K562 (cell line): Measurements from ENCODE around the gene NKIRAS2. TPM values are rescaled to one million over a fixed set of nuclear protein-coding genes. Genes with fewer than 3 reads are reported as not detected.

Source experiments
- CREB1 ChIP-seq, 2 experiments: sonication (generic) in 1 of 2; formaldehyde crosslinking in 1 of 2; IDR thresholded peaks; 2 replicates each; pipeline versions ENCODE4 v1.6.1 to v1.8.0; 2012 to 2022; ENCODE audit warnings: inconsistent platforms in 1 of 2, mild to moderate bottlenecking in 1 of 2, missing genetic modification reagents in 1 of 2, moderate library complexity in 1 of 2
- E2F3 ChIP-seq: fragments of 250-450 bp; sonication (Bioruptor Pico); IDR thresholded peaks from 2 replicates; pipeline ENCODE4 v1.4.0; 2020; ENCODE audit warnings: mild to moderate bottlenecking
- HMGN3 ChIP-seq: IDR thresholded peaks from 2 replicates; pipeline ENCODE4 v1.6.1; 2011; ENCODE audit warnings: borderline replicate concordance, low read depth, mild to moderate bottlenecking, mixed read lengths, low read length; ENCODE audit not compliant: insufficient read length; ENCODE audit errors: extremely low read depth
- MED1 ChIP-seq: sonication (generic); formaldehyde crosslinking; IDR thresholded peaks from 2 replicates; pipeline ENCODE4 v1.8.1; 2023; ENCODE audit warnings: missing genetic modification reagents, borderline replicate concordance
- NEUROD1 ChIP-seq: fragments of 150-350 bp; IDR thresholded peaks from 2 replicates; pipeline ENCODE4 v1.6.1; 2014; ENCODE audit warnings: borderline replicate concordance, low read length, low read depth; ENCODE audit not compliant: partially characterized antibody
- TAF1 ChIP-seq: IDR thresholded peaks from 2 replicates; pipeline ENCODE4 v1.6.1; 2011; ENCODE audit warnings: mild to moderate bottlenecking, low read length, moderate library complexity; ENCODE audit not compliant: insufficient read depth, control insufficient read depth, severe bottlenecking; ENCODE audit errors: extremely low read depth
- TARDBP ChIP-seq: fragments of 450-650 bp; IDR thresholded peaks from 2 replicates; pipeline ENCODE4 v1.6.1; 2016
- TEAD2 ChIP-seq: fragments of 450-650 bp; IDR thresholded peaks from 2 replicates; pipeline ENCODE4 v1.6.1; 2016; ENCODE audit warnings: missing genetic modification characterization, control low read depth, missing compliant biosample characterization
- ZNF561 ChIP-seq: fragments of 450-650 bp; formaldehyde crosslinking; conservative IDR thresholded peaks from 2 replicates; pipeline ENCODE4 v1.4.0; 2020; ENCODE audit warnings: mild to moderate bottlenecking, moderate library complexity
- ZNF583 ChIP-seq: fragments of 250-450 bp; sonication (Bioruptor Pico); IDR thresholded peaks from 2 replicates; pipeline ENCODE4 v1.4.0; 2020
- ZNF75A ChIP-seq: fragments of 450-650 bp; formaldehyde crosslinking; IDR thresholded peaks from 2 replicates; pipeline ENCODE4 v1.4.0; 2020; ENCODE audit warnings: mild to moderate bottlenecking
- polyA plus RNA-seq, 8 experiments: library from polyadenylated mRNA; depleted of rRNA in 4 of 8; stranded (reverse) in 5 of 8; unstranded in 3 of 8; fragments of >200 nt; fragmentation: Nextera tagmentation in 2 of 8; fragmentation: Illumina TruSeq in 1 of 8; extraction: Ambion mirVana in 2 of 8; extraction: Trizol in 1 of 8; gene quantifications; 2 replicates each; pipeline versions ENCODE4 v1.2.1 to v1.2.3, GENCODE V29; 2011 to 2014; ENCODE audit warnings: inconsistent platforms in 1 of 8, missing spikeins in 1 of 8
- total RNA-seq, 7 experiments: library from RNA; depleted of rRNA in 6 of 7; stranded (reverse); fragments of >200 nt in 6 of 7; fragmentation: Illumina TruSeq in 2 of 7; extraction: Trizol in 2 of 7; gene quantifications; 2 replicates each; pipeline versions ENCODE4 v1.2.1 to v1.2.3, GENCODE V29; 2011 to 2021; ENCODE audit warnings: low replicate concordance in 1 of 7
- TF ChIP-seq, protein P1 (sequence below), 2 experiments: fragments of 450-650 bp in 1 of 2; sonication (generic) in 1 of 2; formaldehyde crosslinking in 1 of 2; IDR thresholded peaks; 2 replicates each; pipeline versions ENCODE4 v1.7.1 to v1.9.0; 2016 to 2022; ENCODE audit warnings: inconsistent platforms in 1 of 2, mild to moderate bottlenecking in 1 of 2, missing genetic modification reagents in 1 of 2
- TF ChIP-seq, protein P2 (sequence below): fragments of 450-650 bp; IDR thresholded peaks from 2 replicates; pipeline ENCODE4 v1.6.1; 2016
- TF ChIP-seq, protein P3 (sequence below): conservative IDR thresholded peaks from 2 replicates; pipeline ENCODE4 v1.6.1; 2011; ENCODE audit warnings: low read depth, mild to moderate bottlenecking, low read length; ENCODE audit not compliant: control insufficient read depth

Gene NKIRAS2
- total and polyA plus RNA-seq, 9 of the 15 experiments (the other 6 are each of a cell fraction or from before 2014, with no cell fraction given): 10.1 to 65.5 (median 29.8) TPM

DNA sequence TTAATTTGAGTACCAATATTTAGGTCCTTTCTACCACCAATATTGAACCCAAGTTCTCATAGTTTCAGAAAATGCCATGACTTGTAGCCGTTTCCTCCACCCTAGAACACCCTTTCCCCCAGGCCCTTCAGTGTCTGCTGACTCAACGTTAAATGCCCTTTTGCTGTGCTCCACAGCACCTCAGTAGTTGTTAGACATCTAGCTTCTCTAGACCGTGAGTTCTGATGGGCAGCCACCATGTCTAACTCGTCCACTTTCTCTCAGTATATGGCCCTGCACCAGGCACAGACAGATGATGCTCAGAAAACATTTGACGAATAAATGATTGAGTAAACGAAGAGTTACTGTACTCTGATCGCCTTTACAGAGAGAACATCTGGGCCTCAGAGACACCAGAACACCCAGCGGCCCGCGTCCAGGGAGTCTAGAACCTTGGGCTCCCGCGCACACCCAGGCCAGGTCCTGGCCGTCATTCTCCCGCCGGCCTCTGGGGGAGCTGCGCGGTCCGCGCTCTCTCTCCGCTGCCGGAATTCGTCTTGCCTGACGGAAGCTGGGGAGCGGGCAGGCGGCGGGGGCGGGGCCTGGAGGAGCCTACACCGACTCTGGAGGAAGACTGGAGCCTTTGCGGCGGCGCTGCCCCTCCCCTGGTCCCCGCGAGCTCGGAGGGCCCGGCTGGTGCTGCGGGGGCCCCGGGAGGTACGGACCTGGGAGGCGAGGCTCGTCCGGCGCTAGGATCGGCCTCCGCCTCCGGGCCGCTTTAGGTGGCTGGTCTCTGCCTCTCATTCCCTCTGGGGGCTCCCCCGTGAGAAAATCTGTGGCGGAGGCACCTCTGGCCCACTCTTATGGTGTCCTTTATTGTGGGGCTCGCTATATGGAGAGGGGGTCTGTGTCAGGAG is at the start of gene NKIRAS2 (continued):
- TF ChIP-seq, protein P1, sequence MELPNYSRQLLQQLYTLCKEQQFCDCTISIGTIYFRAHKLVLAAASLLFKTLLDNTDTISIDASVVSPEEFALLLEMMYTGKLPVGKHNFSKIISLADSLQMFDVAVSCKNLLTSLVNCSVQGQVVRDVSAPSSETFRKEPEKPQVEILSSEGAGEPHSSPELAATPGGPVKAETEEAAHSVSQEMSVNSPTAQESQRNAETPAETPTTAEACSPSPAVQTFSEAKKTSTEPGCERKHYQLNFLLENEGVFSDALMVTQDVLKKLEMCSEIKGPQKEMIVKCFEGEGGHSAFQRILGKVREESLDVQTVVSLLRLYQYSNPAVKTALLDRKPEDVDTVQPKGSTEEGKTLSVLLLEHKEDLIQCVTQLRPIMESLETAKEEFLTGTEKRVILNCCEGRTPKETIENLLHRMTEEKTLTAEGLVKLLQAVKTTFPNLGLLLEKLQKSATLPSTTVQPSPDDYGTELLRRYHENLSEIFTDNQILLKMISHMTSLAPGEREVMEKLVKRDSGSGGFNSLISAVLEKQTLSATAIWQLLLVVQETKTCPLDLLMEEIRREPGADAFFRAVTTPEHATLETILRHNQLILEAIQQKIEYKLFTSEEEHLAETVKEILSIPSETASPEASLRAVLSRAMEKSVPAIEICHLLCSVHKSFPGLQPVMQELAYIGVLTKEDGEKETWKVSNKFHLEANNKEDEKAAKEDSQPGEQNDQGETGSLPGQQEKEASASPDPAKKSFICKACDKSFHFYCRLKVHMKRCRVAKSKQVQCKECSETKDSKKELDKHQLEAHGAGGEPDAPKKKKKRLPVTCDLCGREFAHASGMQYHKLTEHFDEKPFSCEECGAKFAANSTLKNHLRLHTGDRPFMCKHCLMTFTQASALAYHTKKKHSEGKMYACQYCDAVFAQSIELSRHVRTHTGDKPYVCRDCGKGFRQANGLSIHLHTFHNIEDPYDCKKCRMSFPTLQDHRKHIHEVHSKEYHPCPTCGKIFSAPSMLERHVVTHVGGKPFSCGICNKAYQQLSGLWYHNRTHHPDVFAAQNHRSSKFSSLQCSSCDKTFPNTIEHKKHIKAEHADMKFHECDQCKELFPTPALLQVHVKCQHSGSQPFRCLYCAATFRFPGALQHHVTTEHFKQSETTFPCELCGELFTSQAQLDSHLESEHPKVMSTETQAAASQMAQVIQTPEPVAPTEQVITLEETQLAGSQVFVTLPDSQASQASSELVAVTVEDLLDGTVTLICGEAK (IDR thresholded peaks at IDR 0.05): peak; percentile 94
- TF ChIP-seq, protein P1 (CRISPR knock-in tag; IDR thresholded peaks at IDR 0.05): no peak
- TF ChIP-seq TAF1 (peak; percentile 83), MED1 (CRISPR knock-in tag) (no peak), ZNF561 (CRISPR knock-in tag) (no peak), HMGN3 (peak; percentile 94), E2F3 (0 out of 2 replicates have a peak, but pooled peaks have one; percentile 8), NEUROD1 (peak; percentile 46), TARDBP (0 out of 2 replicates have a peak, but pooled peaks have one; percentile 67), TEAD2 (peak; percentile 36; the same call in 1 of the 2 replicates), ZNF75A (CRISPR knock-in tag) (no peak), ZNF583 (no peak), CREB1 (IDR thresholded peaks at IDR 0.05) (0 out of 2 replicates have a peak, but pooled peaks have one; percentile 38), CREB1 (CRISPR knock-in tag; IDR thresholded peaks at IDR 0.05) (peak; percentile 56; the same call in 1 of the 2 replicates)
- TF ChIP-seq, protein P2, sequence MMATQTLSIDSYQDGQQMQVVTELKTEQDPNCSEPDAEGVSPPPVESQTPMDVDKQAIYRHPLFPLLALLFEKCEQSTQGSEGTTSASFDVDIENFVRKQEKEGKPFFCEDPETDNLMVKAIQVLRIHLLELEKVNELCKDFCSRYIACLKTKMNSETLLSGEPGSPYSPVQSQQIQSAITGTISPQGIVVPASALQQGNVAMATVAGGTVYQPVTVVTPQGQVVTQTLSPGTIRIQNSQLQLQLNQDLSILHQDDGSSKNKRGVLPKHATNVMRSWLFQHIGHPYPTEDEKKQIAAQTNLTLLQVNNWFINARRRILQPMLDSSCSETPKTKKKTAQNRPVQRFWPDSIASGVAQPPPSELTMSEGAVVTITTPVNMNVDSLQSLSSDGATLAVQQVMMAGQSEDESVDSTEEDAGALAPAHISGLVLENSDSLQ: peak; percentile 69
- TF ChIP-seq, protein P3, sequence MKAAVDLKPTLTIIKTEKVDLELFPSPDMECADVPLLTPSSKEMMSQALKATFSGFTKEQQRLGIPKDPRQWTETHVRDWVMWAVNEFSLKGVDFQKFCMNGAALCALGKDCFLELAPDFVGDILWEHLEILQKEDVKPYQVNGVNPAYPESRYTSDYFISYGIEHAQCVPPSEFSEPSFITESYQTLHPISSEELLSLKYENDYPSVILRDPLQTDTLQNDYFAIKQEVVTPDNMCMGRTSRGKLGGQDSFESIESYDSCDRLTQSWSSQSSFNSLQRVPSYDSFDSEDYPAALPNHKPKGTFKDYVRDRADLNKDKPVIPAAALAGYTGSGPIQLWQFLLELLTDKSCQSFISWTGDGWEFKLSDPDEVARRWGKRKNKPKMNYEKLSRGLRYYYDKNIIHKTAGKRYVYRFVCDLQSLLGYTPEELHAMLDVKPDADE: peak; percentile 74; the same call in 1 of the 2 replicates
